ENCODE measurements around the gene TSPAN18. TPM values are rescaled to one million over a fixed set of nuclear protein-coding genes. Genes with fewer than 3 reads are reported as not detected.

Gene TSPAN18
- total RNA-seq, 1 donor from 2014 or later, result 31.7 TPM

DNA sequence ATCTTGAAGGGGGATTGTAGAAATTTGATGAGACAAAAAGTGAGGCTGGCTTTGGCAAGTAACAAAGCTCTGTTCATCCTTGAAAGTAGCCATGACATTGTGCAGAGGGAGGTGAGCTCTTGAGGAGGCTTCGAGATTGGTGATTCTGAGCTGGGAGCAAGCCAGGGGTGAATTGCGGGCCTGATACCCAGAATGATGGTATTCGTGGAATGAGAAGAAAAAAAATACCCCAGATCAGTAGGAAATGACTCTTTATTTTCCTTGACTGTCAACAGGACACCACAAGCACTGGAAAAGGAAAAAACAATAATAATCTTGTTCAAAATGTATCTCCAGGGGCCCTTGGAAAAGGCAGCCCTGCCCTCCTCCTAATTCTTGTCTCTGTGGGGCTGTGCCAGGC, 62.7 kb downstream of the TSPAN18 start:
- peak overlapping the region; percentile 23 for H3K4me2 ChIP-seq (ENCODE audit: low read length)
- Mint-ChIP-seq H3K4me1 (ENCODE audit: low read depth, unreplicated experiment) (peaks cover 15% of the 10 kb centered on the region), H3K27ac (ENCODE audit: unreplicated experiment) (no peak overlapping the region), H3K4me3 (ENCODE audit: unreplicated experiment) (no peak overlapping the region), H3K36me3 (ENCODE audit: low read depth, unreplicated experiment) (peaks cover 4% of the 10 kb centered on the region), H3K9me3 (ENCODE audit: unreplicated experiment) (no peaks in the 10 kb centered on the region), H3K27me3 (ENCODE audit: low read depth, unreplicated experiment) (peaks cover 69% of the 10 kb centered on the region)
- H3K79me2 ChIP-seq (ENCODE audit: insufficient read depth, low read length), result no peaks in the 10 kb centered on the region
- H3K4me3 ChIP-seq (ENCODE audit: insufficient read depth, low read depth, low read length), result no peak overlapping the region
- no peaks in the 10 kb centered on the region for H3K36me3 ChIP-seq (ENCODE audit: insufficient read depth, low read length)
- no peak overlapping the region for H3K27ac ChIP-seq (ENCODE audit: low read depth, low read length)
- H3K27me3 ChIP-seq (ENCODE audit: insufficient read depth, low read length), result peaks cover 58% of the 10 kb centered on the region
- TF ChIP-seq EZH2 (IDR thresholded peaks at IDR 0.05; ENCODE audit: insufficient read depth, low read length), result no peak
- TF ChIP-seq, protein P1, sequence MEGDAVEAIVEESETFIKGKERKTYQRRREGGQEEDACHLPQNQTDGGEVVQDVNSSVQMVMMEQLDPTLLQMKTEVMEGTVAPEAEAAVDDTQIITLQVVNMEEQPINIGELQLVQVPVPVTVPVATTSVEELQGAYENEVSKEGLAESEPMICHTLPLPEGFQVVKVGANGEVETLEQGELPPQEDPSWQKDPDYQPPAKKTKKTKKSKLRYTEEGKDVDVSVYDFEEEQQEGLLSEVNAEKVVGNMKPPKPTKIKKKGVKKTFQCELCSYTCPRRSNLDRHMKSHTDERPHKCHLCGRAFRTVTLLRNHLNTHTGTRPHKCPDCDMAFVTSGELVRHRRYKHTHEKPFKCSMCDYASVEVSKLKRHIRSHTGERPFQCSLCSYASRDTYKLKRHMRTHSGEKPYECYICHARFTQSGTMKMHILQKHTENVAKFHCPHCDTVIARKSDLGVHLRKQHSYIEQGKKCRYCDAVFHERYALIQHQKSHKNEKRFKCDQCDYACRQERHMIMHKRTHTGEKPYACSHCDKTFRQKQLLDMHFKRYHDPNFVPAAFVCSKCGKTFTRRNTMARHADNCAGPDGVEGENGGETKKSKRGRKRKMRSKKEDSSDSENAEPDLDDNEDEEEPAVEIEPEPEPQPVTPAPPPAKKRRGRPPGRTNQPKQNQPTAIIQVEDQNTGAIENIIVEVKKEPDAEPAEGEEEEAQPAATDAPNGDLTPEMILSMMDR (IDR thresholded peaks at IDR 0.05; ENCODE audit: insufficient read depth, low read depth, low read length), result no peak
- H3K4me1 ChIP-seq (ENCODE audit: insufficient read depth, low read length), result no peaks in the 10 kb centered on the region
- FAIRE-seq, result no peak
- H2AFZ ChIP-seq (ENCODE audit: low read depth, low read length), result no peak overlapping the region
- no peak for DNase-seq (ENCODE audit: low read depth)
- H3K9ac ChIP-seq (ENCODE audit: low read length), result no peak overlapping the region
- H4K20me1 ChIP-seq (ENCODE audit: insufficient read depth, low read length), result no peaks in the 10 kb centered on the region
- H3K9me3 ChIP-seq (ENCODE audit: insufficient read depth, low read depth, low read length), result no peaks in the 10 kb centered on the region

GRCh38 chr11:44790211-44790610, 63.4 kb downstream of the TSPAN18 start:
- Mint-ChIP-seq H3K9me3 (ENCODE audit: unreplicated experiment) (no peaks in the 10 kb centered on the region), H3K27ac (ENCODE audit: unreplicated experiment) (no peak overlapping the region), H3K4me1 (ENCODE audit: low read depth, unreplicated experiment) (peaks cover 15% of the 10 kb centered on the region), H3K36me3 (ENCODE audit: low read depth, unreplicated experiment) (peaks cover 4% of the 10 kb centered on the region), H3K27me3 (ENCODE audit: low read depth, unreplicated experiment) (peaks cover 65% of the 10 kb centered on the region), H3K4me3 (ENCODE audit: unreplicated experiment) (no peak overlapping the region)
- H3K4me3 ChIP-seq (ENCODE audit: insufficient read depth, low read depth, low read length), result no peak overlapping the region
- FAIRE-seq (peak; percentile 62), DNase-seq (ENCODE audit: low read depth) (no peak)
- no peak overlapping the region for H3K4me2 ChIP-seq (ENCODE audit: low read length)
- no peaks in the 10 kb centered on the region for H4K20me1 ChIP-seq (ENCODE audit: insufficient read depth, low read length)
- no peaks in the 10 kb centered on the region for H3K36me3 ChIP-seq (ENCODE audit: insufficient read depth, low read length)
- no peak overlapping the region for H3K9ac ChIP-seq (ENCODE audit: low read length)
- TF ChIP-seq, protein P1 (IDR thresholded peaks at IDR 0.05; ENCODE audit: insufficient read depth, low read depth, low read length), result no peak
- TF ChIP-seq EZH2 (IDR thresholded peaks at IDR 0.05; ENCODE audit: insufficient read depth, low read length), result no peak
- H2AFZ ChIP-seq (ENCODE audit: low read depth, low read length), result no peak overlapping the region
- H3K27me3 ChIP-seq (ENCODE audit: insufficient read depth, low read length), result peaks cover 53% of the 10 kb centered on the region
- H3K27ac ChIP-seq (ENCODE audit: low read depth, low read length), result no peak overlapping the region
- H3K9me3 ChIP-seq (ENCODE audit: insufficient read depth, low read depth, low read length), result no peaks in the 10 kb centered on the region
- H3K4me1 ChIP-seq (ENCODE audit: insufficient read depth, low read length), result no peaks in the 10 kb centered on the region
- H3K79me2 ChIP-seq (ENCODE audit: insufficient read depth, low read length), result no peaks in the 10 kb centered on the region

GRCh38 chr11:44791316-44791925, 64.7 kb downstream of the TSPAN18 start:
- Histone ChIP-seq H3K4me2 (ENCODE audit: low read length) (no peak overlapping the region), H3K4me1 (ENCODE audit: insufficient read depth, low read length) (no peaks in the 10 kb centered on the region), H3K4me3 (ENCODE audit: insufficient read depth, low read depth, low read length) (no peak overlapping the region), H3K79me2 (ENCODE audit: insufficient read depth, low read length) (no peaks in the 10 kb centered on the region), H3K9me3 (ENCODE audit: insufficient read depth, low read depth, low read length) (no peaks in the 10 kb centered on the region), H4K20me1 (ENCODE audit: insufficient read depth, low read length) (no peaks in the 10 kb centered on the region), H3K27me3 (ENCODE audit: insufficient read depth, low read length) (peaks cover 52% of the 10 kb centered on the region), H3K27ac (ENCODE audit: low read depth, low read length) (no peak overlapping the region), H3K36me3 (ENCODE audit: insufficient read depth, low read length) (no peaks in the 10 kb centered on the region), H3K9ac (ENCODE audit: low read length) (no peak overlapping the region), H2AFZ (ENCODE audit: low read depth, low read length) (no peak overlapping the region)
- Mint-ChIP-seq H3K4me3 (ENCODE audit: unreplicated experiment) (no peak overlapping the region), H3K9me3 (ENCODE audit: unreplicated experiment) (peaks cover 2% of the 10 kb centered on the region), H3K27ac (ENCODE audit: unreplicated experiment) (no peak overlapping the region), H3K27me3 (ENCODE audit: low read depth, unreplicated experiment) (peaks cover 60% of the 10 kb centered on the region), H3K4me1 (ENCODE audit: low read depth, unreplicated experiment) (peaks cover 15% of the 10 kb centered on the region), H3K36me3 (ENCODE audit: low read depth, unreplicated experiment) (peaks cover 4% of the 10 kb centered on the region)
- no peak for FAIRE-seq
- TF ChIP-seq, protein P1 (IDR thresholded peaks at IDR 0.05; ENCODE audit: insufficient read depth, low read depth, low read length), result no peak
- no peak for TF ChIP-seq EZH2 (IDR thresholded peaks at IDR 0.05; ENCODE audit: insufficient read depth, low read length)
- no peak for DNase-seq (ENCODE audit: low read depth)
